Keratinocyte (primary cell): ENCODE data around the gene EPHA2. TPM values are rescaled to one million over a fixed set of nuclear protein-coding genes. Genes with fewer than 3 reads are reported as not detected.

ENCODE experiments used
- DNase-seq: peaks from one replicate; pipeline ENCODE4 v3.0.0-alpha.2; 2011; ENCODE audit warnings: low read depth, missing footprints, low spot score
- FAIRE-seq: peaks from 2 replicates; lab custom pipeline; 2011; peaks lifted over from hg19 to GRCh38; lab: Jason Lieb, UNC
- H2AFZ ChIP-seq: 2 replicates; pipeline ENCODE4 v1.6.0; 2012; ENCODE audit warnings: low read length, control low read depth, inconsistent platforms; ENCODE audit not compliant: control insufficient read depth
- H3K27ac ChIP-seq: 2 replicates; pipeline ENCODE4 v1.5.1; 2011; ENCODE audit warnings: low read length; ENCODE audit not compliant: control insufficient read depth, insufficient read depth
- H3K27me3 ChIP-seq: 3 replicates; pipeline ENCODE4 v1.6.0; 2011; ENCODE audit warnings: low read length; ENCODE audit not compliant: control insufficient read depth, insufficient read depth; ENCODE audit errors: extremely low read depth
- H3K36me3 ChIP-seq, 2 experiments: 2 replicates in 1 of 2; 3 replicates in 1 of 2; pipeline ENCODE4 v1.5.1; 2011; ENCODE audit warnings: low read length in 2 of 2, mild to moderate bottlenecking in 1 of 2; ENCODE audit not compliant: control insufficient read depth in 2 of 2, insufficient read depth in 2 of 2; ENCODE audit errors: extremely low read depth in 1 of 2
- H3K4me1 ChIP-seq: 3 replicates; pipeline ENCODE4 v1.5.1; 2011; ENCODE audit warnings: low read length; ENCODE audit not compliant: control insufficient read depth, insufficient read depth; ENCODE audit errors: extremely low read depth
- H3K4me2 ChIP-seq: 3 replicates; pipeline ENCODE4 v1.6.0; 2011; ENCODE audit warnings: low read depth, low read length; ENCODE audit not compliant: control insufficient read depth, insufficient read depth; ENCODE audit errors: extremely low read depth
- H3K4me3 ChIP-seq, 3 experiments: fragments of 200-600 bp in 1 of 3; sonication (generic) in 1 of 3; 2 replicates in 2 of 3; 3 replicates in 1 of 3; pipeline ENCODE4 v1.5.1; 2011 to 2016; ENCODE audit warnings: low read length in 3 of 3, mild to moderate bottlenecking in 3 of 3, control low read depth in 2 of 3, inconsistent platforms in 1 of 3, low read depth in 1 of 3, mixed read lengths in 1 of 3, mixed run types in 1 of 3, moderate library complexity in 1 of 3; ENCODE audit not compliant: control insufficient read depth in 2 of 3, insufficient read depth in 2 of 3; ENCODE audit errors: extremely low read depth in 1 of 3
- H3K79me2 ChIP-seq: 2 replicates; pipeline ENCODE4 v1.6.0; 2012; ENCODE audit warnings: low read length; ENCODE audit not compliant: control insufficient read depth, insufficient read depth
- H3K9ac ChIP-seq: 3 replicates; pipeline ENCODE4 v1.6.0; 2011; ENCODE audit warnings: low read length; ENCODE audit not compliant: control insufficient read depth, insufficient read depth; ENCODE audit errors: extremely low read depth
- H3K9me1 ChIP-seq: 3 replicates; pipeline ENCODE4 v1.6.0; 2011; ENCODE audit warnings: low read length; ENCODE audit not compliant: control insufficient read depth, insufficient read depth; ENCODE audit errors: extremely low read depth
- H3K9me3 ChIP-seq: 2 replicates; pipeline ENCODE4 v1.5.1; 2012; ENCODE audit warnings: low read depth, low read length; ENCODE audit not compliant: control insufficient read depth
- H4K20me1 ChIP-seq: 3 replicates; pipeline ENCODE4 v1.6.0; 2011; ENCODE audit warnings: low read length; ENCODE audit not compliant: control insufficient read depth, insufficient read depth; ENCODE audit errors: extremely low read depth
- CTCF ChIP-seq, 3 experiments: IDR thresholded peaks in 1 of 3; conservative IDR thresholded peaks in 1 of 3; optimal IDR thresholded peaks in 1 of 3; 2 replicates in 2 of 3; 3 replicates in 1 of 3; pipeline versions ENCODE3 to v1.5.1; 2011; ENCODE audit warnings: low read length in 3 of 3, mild to moderate bottlenecking in 3 of 3, moderate library complexity in 2 of 3, control low read depth in 1 of 3, inconsistent platforms in 1 of 3; ENCODE audit not compliant: insufficient read depth in 2 of 3; ENCODE audit errors: extremely low read depth in 1 of 3
- EZH2 ChIP-seq: IDR thresholded peaks from one replicate; pipeline ENCODE4 v1.6.1; 2012; ENCODE audit warnings: inconsistent platforms, mild to moderate bottlenecking, low read length, moderate library complexity
- dilution Hi-C: fragments of 300-500 bp; cut with MboI; formaldehyde crosslinking; loops from one replicate; pipeline ENCODE4 v1.7.0; 2020; ENCODE audit warnings: low sequenced_read_pairs; ENCODE audit not compliant: extremely low pct_ligation_motif_present
- polyA plus RNA-seq, 5 experiments: library from polyadenylated mRNA; depleted of rRNA in 3 of 5; stranded (reverse) in 3 of 5; stranded (forward) in 1 of 5; unstranded in 1 of 5; fragments of >200 nt; gene quantifications; 1 replicate in 1 of 5; 2 replicates in 3 of 5; 3 replicates in 1 of 5; pipeline versions ENCODE4 v1.2.1 to v1.2.3, GENCODE V29; 2011 to 2012; ENCODE audit warnings: missing spikeins in 2 of 5, low read depth in 1 of 5, low replicate concordance in 1 of 5

EPHA2 gene
- polyA plus RNA-seq, 1 donor (not counting 4 experiments of a cell fraction or from before 2014, with no cell fraction given): 55.6 TPM

- dilution Hi-C loops: no loop called here
Observed at GRCh38 chr1:16085522-16085921, 70.3 kb downstream of the EPHA2 start.

GRCh38 chr1:16083486-16083885, 72.4 kb downstream of the EPHA2 start:
- FAIRE-seq: no peak
- no peaks in the 10 kb centered on the region for H3K79me2 ChIP-seq
- H2AFZ ChIP-seq: no peak overlapping the region
- no peaks in the 10 kb centered on the region for H3K27me3 ChIP-seq
- no peaks in the 10 kb centered on the region for H4K20me1 ChIP-seq
- no peak for DNase-seq
- no peaks in the 10 kb centered on the region for H3K9me3 ChIP-seq
- TF ChIP-seq CTCF (optimal IDR thresholded peaks at IDR 0.05 in 1 of 3, IDR thresholded peaks at IDR 0.05 in 1 of 3, conservative IDR thresholded peaks at IDR 0.05 in 1 of 3; ENCODE audit: extremely low read depth in 1 of 3, insufficient read depth in 2 of 3, low read length in 3 of 3) (no peak), EZH2 (no peak)
- no peak overlapping the region for H3K4me2 ChIP-seq
- H3K9ac ChIP-seq: no peak overlapping the region
- dilution Hi-C loops: no loop called here
- no peaks in the 10 kb centered on the region for H3K9me1 ChIP-seq
- H3K36me3 ChIP-seq: no peaks in the 10 kb centered on the region
- H3K4me1 ChIP-seq: peaks cover 15% of the 10 kb centered on the region
- no peak overlapping the region for H3K4me3 ChIP-seq
- H3K27ac ChIP-seq: no peak overlapping the region

More at GRCh38 chr1:16085522-16085921, 70.3 kb downstream of the EPHA2 start:
- no peaks in the 10 kb centered on the region for H3K79me2 ChIP-seq
- peaks cover 8% of the 10 kb centered on the region for H3K27me3 ChIP-seq
- DNase-seq: no peak
- no peaks in the 10 kb centered on the region for H3K9me3 ChIP-seq
- H3K4me2 ChIP-seq: no peak overlapping the region
- H4K20me1 ChIP-seq: no peaks in the 10 kb centered on the region
- peaks cover 11% of the 10 kb centered on the region for H3K4me1 ChIP-seq
- H2AFZ ChIP-seq: no peak overlapping the region
- TF ChIP-seq CTCF (optimal IDR thresholded peaks at IDR 0.05 in 1 of 3, IDR thresholded peaks at IDR 0.05 in 1 of 3, conservative IDR thresholded peaks at IDR 0.05 in 1 of 3; ENCODE audit: extremely low read depth in 1 of 3, insufficient read depth in 2 of 3, low read length in 3 of 3): no peak
- TF ChIP-seq EZH2: no peak
- H3K36me3 ChIP-seq: no peaks in the 10 kb centered on the region
- no peak overlapping the region for H3K27ac ChIP-seq
- no peaks in the 10 kb centered on the region for H3K9me1 ChIP-seq
- FAIRE-seq: no peak
- no peak overlapping the region for H3K9ac ChIP-seq
- no peak overlapping the region for H3K4me3 ChIP-seq
